Uterus (tissue), 4 donors: Measurements from ENCODE around the gene LYPD3. TPM values are rescaled to one million over a fixed set of nuclear protein-coding genes. Genes with fewer than 3 reads are reported as not detected.
"Not testable (repeated sequence)": the region's sequence is repeated elsewhere in the genome, so short reads cannot be mapped to it uniquely, and the experiment has no call there.

ENCODE experiments used
- DNase-seq, 2 donors: peaks; one replicate each; pipeline ENCODE4 v3.0.0-alpha.2; 2019 to 2020
- H3K27ac ChIP-seq, 2 donors: fragments of 200-600 bp; sonication (generic); 1 replicate in 1 of 2; 2 replicates in 1 of 2; pipeline ENCODE4 v1.5.1; 2016 to 2018
- H3K27me3 ChIP-seq, 2 donors: fragments of 200-600 bp; sonication (generic); one replicate each; pipeline ENCODE4 v1.5.1; 2018 to 2019; ENCODE audit warnings: control low read depth in 1 of 2
- H3K36me3 ChIP-seq, 2 donors: fragments of 200-600 bp; sonication (generic); one replicate each; pipeline ENCODE4 v1.5.1; 2019; ENCODE audit warnings: control low read depth in 1 of 2
- H3K4me1 ChIP-seq, 2 donors: fragments of 200-600 bp; sonication (generic); one replicate each; pipeline ENCODE4 v1.5.1; 2018 to 2019; ENCODE audit warnings: control low read depth in 1 of 2
- H3K4me3 ChIP-seq, 2 donors: fragments of 200-600 bp; sonication (generic); 1 replicate in 1 of 2; 2 replicates in 1 of 2; pipeline ENCODE4 v1.5.1; 2018 to 2019; ENCODE audit warnings: mild to moderate bottlenecking in 1 of 2
- H3K9me3 ChIP-seq, 2 donors: fragments of 200-600 bp; sonication (generic); one replicate each; pipeline ENCODE4 v1.5.1; 2019; ENCODE audit warnings: control low read depth in 1 of 2
- CTCF ChIP-seq, 4 experiments: fragments of 200-600 bp in 2 of 4; fragments of 450-650 bp in 2 of 4; sonication (generic) in 2 of 4; IDR thresholded peaks; one replicate each; pipeline ENCODE4 v1.5.1; 2016 to 2019; ENCODE audit warnings: antibody characterized with exemption in 4 of 4, mild to moderate bottlenecking in 2 of 4, moderate library complexity in 1 of 4
- POLR2A ChIP-seq, 2 donors: fragments of 450-650 bp; IDR thresholded peaks; one replicate each; pipeline ENCODE4 v1.6.1; 2016; ENCODE audit warnings: antibody characterized with exemption in 2 of 2, mild to moderate bottlenecking in 1 of 2, moderate library complexity in 1 of 2
- intact Hi-C: fragments of 100-400 bp; cut with DNase I; formaldehyde crosslinking; loops from one replicate; pipeline ENCODE4 v1.15.1; 2023; ENCODE audit warnings: low total_unique reads
- total RNA-seq, 4 donors: library from RNA; depleted of rRNA in 3 of 4; stranded (reverse); fragments of >200 nt in 3 of 4; gene quantifications; one replicate each; pipeline versions ENCODE4 v1.1.0 to v1.2.4, GENCODE V29; 2014 to 2023
- donor health status: DM: yes; HTN: yes; CAD: no.

LYPD3 gene
- total RNA-seq, 4 donors from 2014 or later: 0.28 to 2.4 TPM; not detected in 2

GRCh38 chr19:43437712-43438111 lies 27.7 kb downstream of the LYPD3 start:
- no peak overlapping the region for H3K27ac ChIP-seq
- intact Hi-C loops: no loop called here
- H3K4me1 ChIP-seq: peaks cover 0 to 3% of the 10 kb centered on the region in 2 donors
- no peak for DNase-seq
- H3K4me3 ChIP-seq: no peak overlapping the region
- H3K27me3 ChIP-seq: no peaks in the 10 kb centered on the region
- no peaks in the 10 kb centered on the region for H3K36me3 ChIP-seq
- no peaks in the 10 kb centered on the region for H3K9me3 ChIP-seq
- no peak for TF ChIP-seq CTCF (IDR thresholded peaks at IDR 0.05)

- not testable (repeated sequence) for H3K27me3 ChIP-seq, H3K9me3 ChIP-seq, DNase-seq
These were observed 28.1 kb downstream of the LYPD3 start for GRCh38 chr19:43437284-43437683.

GRCh38 chr19:43435775-43436174 lies 29.6 kb downstream of the LYPD3 start:
- Histone ChIP-seq H3K4me3 (no peak overlapping the region), H3K4me1 (peaks cover 0 to 3% of the 10 kb centered on the region in 2 donors), H3K27me3 (no peaks in the 10 kb centered on the region), H3K9me3 (no peaks in the 10 kb centered on the region), H3K36me3 (no peaks in the 10 kb centered on the region), H3K27ac (no peak overlapping the region)
- DNase-seq: no peak
- TF ChIP-seq CTCF (IDR thresholded peaks at IDR 0.05): no peak
- TF ChIP-seq POLR2A (IDR thresholded peaks at IDR 0.05): no peak
- intact Hi-C loops: no loop called here

More at GRCh38 chr19:43437284-43437683, 28.1 kb downstream of the LYPD3 start:
- intact Hi-C loops, H3K4me3 ChIP-seq, H3K27ac ChIP-seq, H3K36me3 ChIP-seq, H3K4me1 ChIP-seq: not testable (repeated sequence)

- no peaks in the 10 kb centered on the region for H3K36me3 ChIP-seq
- intact Hi-C loops: no loop called here
- no peak for DNase-seq
- no peaks in the 10 kb centered on the region for H3K27me3 ChIP-seq
- H3K27ac ChIP-seq: no peak overlapping the region
- peaks cover 0 to 3% of the 10 kb centered on the region in 2 donors for H3K4me1 ChIP-seq
- TF ChIP-seq CTCF (IDR thresholded peaks at IDR 0.05) (no peak), POLR2A (IDR thresholded peaks at IDR 0.05) (no peak)
- H3K4me3 ChIP-seq: no peak overlapping the region
- no peaks in the 10 kb centered on the region for H3K9me3 ChIP-seq
These were observed 31.7 kb downstream of the LYPD3 start for GRCh38 chr19:43433689-43434088.

GRCh38 chr19:43433358-43433673 lies 32.1 kb downstream of the LYPD3 start:
- Histone ChIP-seq H3K9me3 (no peaks in the 10 kb centered on the region), H3K4me1 (peaks cover 0 to under 1% of the 10 kb centered on the region in 2 donors), H3K4me3 (no peak overlapping the region), H3K27ac (no peak overlapping the region), H3K27me3 (no peaks in the 10 kb centered on the region), H3K36me3 (no peaks in the 10 kb centered on the region)
- intact Hi-C loops: no loop called here
- TF ChIP-seq POLR2A (IDR thresholded peaks at IDR 0.05) (no peak), CTCF (IDR thresholded peaks at IDR 0.05) (no peak)
- no peak for DNase-seq

GRCh38 chr19:43430976-43431375 lies 34.4 kb downstream of the LYPD3 start:
- intact Hi-C loops: no loop called here
- no peaks in the 10 kb centered on the region for H3K36me3 ChIP-seq

More at GRCh38 chr19:43430976-43431375, 34.4 kb downstream of the LYPD3 start:
- H3K9me3 ChIP-seq: no peaks in the 10 kb centered on the region
- H3K4me3 ChIP-seq: no peak overlapping the region
- TF ChIP-seq CTCF (IDR thresholded peaks at IDR 0.05) (no peak), POLR2A (IDR thresholded peaks at IDR 0.05) (no peak)
- no peak overlapping the region for H3K27ac ChIP-seq
- no peak for DNase-seq
- no peaks in the 10 kb centered on the region for H3K4me1 ChIP-seq
- H3K27me3 ChIP-seq: no peaks in the 10 kb centered on the region
